ENCODE measurements around the gene SUV39H1. TPM values are rescaled to one million over a fixed set of nuclear protein-coding genes. Genes with fewer than 3 reads are reported as not detected.

The SUV39H1 gene
- total and polyA plus RNA-seq, 2 of the 13 experiments (the other 11 are each of a cell fraction or from before 2014, with no cell fraction given) = 5.2 to 10.1 TPM

DNA sequence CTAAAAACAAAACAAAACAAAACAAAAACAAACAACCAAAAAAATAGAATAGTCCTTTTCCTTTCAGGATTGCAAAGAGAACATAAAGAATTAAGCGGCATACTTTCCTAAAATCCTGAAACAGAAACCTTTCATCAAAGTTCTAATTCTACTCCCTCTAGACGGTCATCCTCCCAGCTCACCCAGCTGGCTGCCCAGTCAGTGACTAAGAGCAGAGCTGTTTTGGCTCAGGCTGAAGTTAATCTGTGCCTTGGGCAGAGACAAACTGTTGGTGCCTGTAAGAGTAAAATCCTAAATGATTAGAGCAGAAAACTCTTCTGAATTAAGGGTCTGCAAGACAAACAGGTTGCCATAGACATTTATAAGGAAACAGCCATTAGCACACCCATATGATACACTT, 30.5 kb upstream of the SUV39H1 start:
- H3K9ac ChIP-seq (ENCODE audit: insufficient read depth, low read depth, low read length) = no peak overlapping the region
- H3K36me3 ChIP-seq (replicated peaks in 1 of 2; ENCODE audit: control insufficient read depth in 1 of 2, insufficient read depth in 2 of 2, low read length in 2 of 2) = no peaks in the 10 kb centered on the region
- no peak overlapping the region for H2AFZ ChIP-seq (ENCODE audit: low read length)
- H3K4me3 ChIP-seq (replicated peaks in 1 of 3; ENCODE audit: insufficient read depth in 1 of 3, low read depth in 2 of 3, low read length in 3 of 3) = no peak overlapping the region
- no peaks in the 10 kb centered on the region for H4K20me1 ChIP-seq (ENCODE audit: insufficient read depth, low read length)
- no peaks in the 10 kb centered on the region for H3K27me3 ChIP-seq (ENCODE audit: control insufficient read depth in 1 of 2, insufficient read depth in 2 of 2, low read length in 2 of 2)
- no peaks in the 10 kb centered on the region for H3K9me3 ChIP-seq (ENCODE audit: low read length)
- POLR2A ChIA-PET = interaction anchor here (1.6 kb wide), 1 partner anchor 10 kb away, joined by 7 read pairs; no protein-coding TSS in a partner anchor
- no peak overlapping the region for H3K27ac ChIP-seq (ENCODE audit: extremely low read length, insufficient read depth, low read length)
- no peak for FAIRE-seq
- in situ Hi-C loops (cut with HindIII; ENCODE audit: extremely low pct_ligation_motif_present, low pct_unique_long_range_greater_than_20kb) = no loop called here
- H3K4me1 ChIP-seq (ENCODE audit: insufficient read depth, low read length) = peaks cover 13% of the 10 kb centered on the region
- TF ChIP-seq ZBTB7B (CRISPR knock-in tag; IDR thresholded peaks at IDR 0.05) = no peak
- TF ChIP-seq ZNF335 (CRISPR knock-in tag; IDR thresholded peaks at IDR 0.05) = no peak
- TF ChIP-seq ZNF776 (CRISPR knock-in tag; IDR thresholded peaks at IDR 0.05) = no peak
- TF ChIP-seq TOPORS (CRISPR knock-in tag; IDR thresholded peaks at IDR 0.05) = no peak
- no peak for TF ChIP-seq HOXA3 (CRISPR knock-in tag; IDR thresholded peaks at IDR 0.05)
- no peak for TF ChIP-seq SPEN (CRISPR knock-in tag; IDR thresholded peaks at IDR 0.05; ENCODE audit: low read depth)
- TF ChIP-seq ZFP91 (CRISPR knock-in tag; IDR thresholded peaks at IDR 0.05; ENCODE audit: borderline replicate concordance) = no peak
- TF ChIP-seq MXD4 (CRISPR knock-in tag; IDR thresholded peaks at IDR 0.05) = no peak
- no peak for TF ChIP-seq ZNF296 (CRISPR knock-in tag; conservative IDR thresholded peaks at IDR 0.05)
- no peak for TF ChIP-seq ZBED4 (CRISPR knock-in tag; IDR thresholded peaks at IDR 0.05; ENCODE audit: borderline replicate concordance)
- no peak for TF ChIP-seq JARID2 (CRISPR knock-in tag; IDR thresholded peaks at IDR 0.05; ENCODE audit: insufficient replicate concordance)
- TF ChIP-seq RERE (CRISPR knock-in tag; IDR thresholded peaks at IDR 0.05; ENCODE audit: low read depth) = no peak
- TF ChIP-seq ZNF557 (CRISPR knock-in tag; IDR thresholded peaks at IDR 0.05) = no peak
- TF ChIP-seq ZNF274 (CRISPR knock-in tag; IDR thresholded peaks at IDR 0.05) = no peak
- no peaks in the 10 kb centered on the region for H3K79me2 ChIP-seq (ENCODE audit: insufficient read depth, low read length)
- CTCF ChIA-PET (ENCODE audit: low intra/inter-chr PET ratio, low total read pairs) = no interaction called here
- DNase-seq (ENCODE audit: low spot score) = no peak
- 46% methylated on average over 2 of the region's 2 CpGs for WGBS (ENCODE audit: low lambda C conversion rate)
- BruUV-seq (replicated peaks) = no TSS peak
- H3K4me2 ChIP-seq (ENCODE audit: low read depth, low read length) = no peak overlapping the region
- intact Hi-C loops (cut with micrococcal nuclease; ENCODE audit: unreplicated experiment) = no loop called here
- no peak for ATAC-seq
